HepG2 (cell line): Measurements from ENCODE around the gene CES3. TPM values are rescaled to one million over a fixed set of nuclear protein-coding genes. Genes with fewer than 3 reads are reported as not detected.

Source experiments
- ATAC-seq: fragments of 200-7000 bp; cut with Tn5 transposase; 3 replicates; pipeline ENCODE4 v1.9.1; 2020; ENCODE audit warnings: mild to moderate bottlenecking, moderate library complexity
- BruUV-seq: library from RNA; stranded (reverse); fragments of 400-500 nt; replicated peaks from 2 replicates; lab custom pipeline; 2021; lab: Mats Ljungman, UMichigan
- CTCF ChIA-PET: fragments of 300-600 bp; formaldehyde crosslinking; extraction: SDS; loops from one replicate; lab custom pipeline; 2021; ENCODE audit warnings: low total read pairs, inconsistent platforms, low intra/inter-chr PET ratio; lab: Yijun Ruan, JAX
- POLR2A ChIA-PET: fragments of 350-600 bp; sonication (Branson Sonifier 250); formaldehyde crosslinking; loops from one replicate; lab custom pipeline; 2020; ENCODE audit warnings: antibody characterized with exemption, inconsistent platforms; lab: Yijun Ruan, JAX
- DNase-seq: peaks from one replicate; pipeline ENCODE4 v3.0.0-alpha.2; 2015; ENCODE audit warnings: low spot score
- FAIRE-seq: peaks from 3 replicates; lab custom pipeline; 2011; peaks lifted over from hg19 to GRCh38; lab: Jason Lieb, UNC
- H2AFZ ChIP-seq: one replicate; pipeline ENCODE4 v1.6.1; 2011; ENCODE audit warnings: low read length, inconsistent platforms
- H3K27ac ChIP-seq: fragments of 300-600 bp; 3 replicates; pipeline ENCODE4 v1.8.0; 2011; ENCODE audit warnings: mixed run types, mild to moderate bottlenecking, mixed read lengths, low read length, inconsistent platforms; ENCODE audit not compliant: insufficient read depth; ENCODE audit errors: extremely low read length
- H3K27me3 ChIP-seq, 2 experiments: fragments of 200-600 bp in 1 of 2; 2 replicates in 1 of 2; 3 replicates in 1 of 2; pipeline versions ENCODE4 v1.6.0 to v1.8.0; 2011; ENCODE audit warnings: low read length in 2 of 2, mild to moderate bottlenecking in 2 of 2, moderate library complexity in 2 of 2, inconsistent platforms in 1 of 2; ENCODE audit not compliant: insufficient read depth in 2 of 2, control insufficient read depth in 1 of 2
- H3K36me3 ChIP-seq, 2 experiments: fragments of 200-600 bp in 1 of 2; replicated peaks in 1 of 2; 2 replicates in 1 of 2; 3 replicates in 1 of 2; pipeline versions ENCODE4 v1.5.1 to v1.8.0; 2011; ENCODE audit warnings: low read length in 2 of 2, inconsistent platforms in 1 of 2; ENCODE audit not compliant: insufficient read depth in 2 of 2, control insufficient read depth in 1 of 2
- H3K4me1 ChIP-seq: 2 replicates; pipeline ENCODE4 v1.5.1; 2012; ENCODE audit warnings: low read length, inconsistent platforms; ENCODE audit not compliant: insufficient read depth
- H3K4me2 ChIP-seq: 2 replicates; pipeline ENCODE4 v1.6.0; 2011; ENCODE audit warnings: low read depth, low read length, inconsistent platforms
- H3K4me3 ChIP-seq, 3 experiments: fragments of 200-600 bp in 1 of 3; sonication (generic), shearing (Covaris generic) in 1 of 3; replicated peaks in 1 of 3; 2 replicates each; pipeline ENCODE4 v1.5.1; 2011 to 2016; ENCODE audit warnings: low read length in 3 of 3, inconsistent platforms in 2 of 3, low read depth in 2 of 3, mild to moderate bottlenecking in 2 of 3, control low read depth in 1 of 3, mixed read lengths in 1 of 3; ENCODE audit not compliant: insufficient read depth in 1 of 3
- H3K79me2 ChIP-seq: one replicate; pipeline ENCODE4 v1.6.1; 2011; ENCODE audit warnings: low read length, inconsistent platforms; ENCODE audit not compliant: insufficient read depth
- H3K9ac ChIP-seq: 2 replicates; pipeline ENCODE4 v1.6.0; 2011; ENCODE audit warnings: mild to moderate bottlenecking, low read depth, low read length, inconsistent platforms; ENCODE audit not compliant: insufficient read depth
- H3K9me3 ChIP-seq: 2 replicates; pipeline ENCODE4 v1.5.1; 2012; ENCODE audit warnings: mild to moderate bottlenecking, low read length
- H4K20me1 ChIP-seq: 2 replicates; pipeline ENCODE4 v1.6.0; 2011; ENCODE audit warnings: inconsistent platforms, mild to moderate bottlenecking, low read length, moderate library complexity; ENCODE audit not compliant: insufficient read depth
- ATF3 ChIP-seq: sonication (generic); formaldehyde crosslinking; IDR thresholded peaks from 2 replicates; pipeline ENCODE4 v1.4.0; 2020; ENCODE audit warnings: missing genetic modification reagents
- EZH2 ChIP-seq: conservative IDR thresholded peaks from 2 replicates; pipeline ENCODE4 v1.6.1; 2012; ENCODE audit warnings: mild to moderate bottlenecking, low read depth, low read length, moderate library complexity
- GABPA ChIP-seq, 2 experiments: IDR thresholded peaks; 2 replicates each; pipeline ENCODE4 v1.6.1; 2011 to 2016; ENCODE audit warnings: low read depth in 2 of 2, low read length in 1 of 2, missing biosample characterization in 1 of 2, missing genetic modification characterization in 1 of 2
- HIC2 ChIP-seq: sonication (generic); formaldehyde crosslinking; IDR thresholded peaks from 2 replicates; pipeline ENCODE4 v1.9.0; 2022; ENCODE audit warnings: low read depth, missing genetic modification reagents
- HNRNPL ChIP-seq: fragments of 200-400 bp; formaldehyde crosslinking; IDR thresholded peaks from 2 replicates; pipeline ENCODE4 v1.6.1; 2017; ENCODE audit warnings: mild to moderate bottlenecking, low read depth, low read length
- HOXA3 ChIP-seq: sonication (generic); formaldehyde crosslinking; IDR thresholded peaks from 2 replicates; pipeline ENCODE4 v1.5.0; 2020; ENCODE audit warnings: missing genetic modification reagents
- MAF1 ChIP-seq: sonication (generic); formaldehyde crosslinking; IDR thresholded peaks from 2 replicates; pipeline ENCODE4 v1.5.0; 2020; ENCODE audit warnings: missing genetic modification reagents, borderline replicate concordance
- PPARG ChIP-seq: conservative IDR thresholded peaks from 2 replicates; pipeline ENCODE4 v1.6.1; 2016; ENCODE audit warnings: missing biosample characterization, missing genetic modification reagents
- RXRB ChIP-seq: IDR thresholded peaks from 2 replicates; pipeline ENCODE4 v1.6.1; 2016; ENCODE audit warnings: borderline replicate concordance, missing genetic modification reagents, missing compliant biosample characterization
- TERF1 ChIP-seq: sonication (generic); formaldehyde crosslinking; IDR thresholded peaks from 2 replicates; pipeline ENCODE4 v1.8.0; 2022; ENCODE audit warnings: mild to moderate bottlenecking, missing genetic modification reagents, moderate library complexity
- ZFX ChIP-seq: sonication (generic); formaldehyde crosslinking; IDR thresholded peaks from 2 replicates; pipeline ENCODE4 v1.4.0; 2020; ENCODE audit warnings: mild to moderate bottlenecking, low read depth, missing genetic modification reagents, moderate library complexity
- ZNF280B ChIP-seq: sonication (generic); formaldehyde crosslinking; IDR thresholded peaks from 2 replicates; pipeline ENCODE4 v1.5.0; 2020; ENCODE audit warnings: missing genetic modification reagents, mild to moderate bottlenecking, borderline replicate concordance
- ZNF543 ChIP-seq: sonication (generic); formaldehyde crosslinking; IDR thresholded peaks from 2 replicates; pipeline ENCODE4 v1.4.0; 2020; ENCODE audit warnings: mild to moderate bottlenecking, missing genetic modification reagents
- ZNF564 ChIP-seq: sonication (generic); formaldehyde crosslinking; IDR thresholded peaks from 2 replicates; pipeline ENCODE4 v1.8.1; 2023; ENCODE audit warnings: mild to moderate bottlenecking, missing genetic modification reagents
- ZNF781 ChIP-seq: sonication (generic); formaldehyde crosslinking; IDR thresholded peaks from 2 replicates; pipeline ENCODE4 v1.5.1; 2020; ENCODE audit warnings: borderline replicate concordance, mild to moderate bottlenecking, missing genetic modification reagents; ENCODE audit errors: not compliant biosample characterization
- ZSCAN20 ChIP-seq: sonication (generic); formaldehyde crosslinking; IDR thresholded peaks from 2 replicates; pipeline ENCODE4 v1.4.0; 2020; ENCODE audit warnings: missing genetic modification reagents, mild to moderate bottlenecking, borderline replicate concordance
- WGBS: methylation state at CpG from one replicate; pipeline ENCODE4 v1.1.6; 2017; ENCODE audit warnings: low lambda C conversion rate; 5-methylcytosine and 5-hydroxymethylcytosine counted together
- in situ Hi-C: cut with HindIII; loops from 2 replicates; pipeline ENCODE4 v1.10.0; 2017; ENCODE audit warnings: low pct_unique_long_range_greater_than_20kb; ENCODE audit not compliant: extremely low pct_ligation_motif_present
- intact Hi-C: fragments of 100-400 bp; cut with micrococcal nuclease; formaldehyde crosslinking; loops from one replicate; pipeline ENCODE4 v1.10.0; 2022; ENCODE audit not compliant: unreplicated experiment
- polyA plus RNA-seq, 8 experiments: library from polyadenylated mRNA; depleted of rRNA in 3 of 8; stranded (reverse) in 7 of 8; unstranded in 1 of 8; fragments of >200 nt; fragmentation: Illumina TruSeq in 4 of 8; extraction: Trizol in 4 of 8; gene quantifications; 2 replicates each; pipeline versions ENCODE4 v1.2.1 to v1.2.3, GENCODE V29; 2011 to 2016; ENCODE audit warnings: low read depth in 4 of 8, missing spikeins in 1 of 8, mixed read lengths in 1 of 8; ENCODE audit not compliant: insufficient read depth in 1 of 8
- total RNA-seq, 5 experiments: library from RNA; depleted of rRNA; stranded (reverse); fragments of >200 nt; fragmentation: Illumina TruSeq; extraction: Trizol; gene quantifications; 2 replicates each; pipeline ENCODE4 v1.2.3, GENCODE V29; 2016; ENCODE audit warnings: low read depth in 1 of 5

CES3 gene
- total and polyA plus RNA-seq, 2 of the 13 experiments (the other 11 are each of a cell fraction or from before 2014, with no cell fraction given) = 6.6 to 17.4 TPM

- TF ChIP-seq ZNF280B = no peak; the same call in 1 of the 2 replicates
- no peak for TF ChIP-seq ATF3 (CRISPR knock-in tag)
These were observed 25.6 kb upstream of the CES3 start, which contains the start of gene CES2 (continued) for GRCh38 chr16:66935314-66936011.

- Histone ChIP-seq H3K9ac (peak overlapping the region; percentile 90), H3K4me2 (peak overlapping the region; percentile 89), H3K9me3 (no peaks in the 10 kb centered on the region), H2AFZ (no peak overlapping the region), H3K36me3 (peaks cover 24 to 40% of the 10 kb centered on the region in 2 experiments), H3K4me3 (peak overlapping the region; percentile 81 to 89 (median 88)), H3K27me3 (no peaks in the 10 kb centered on the region; a peak in 1 of 5 replicates), H3K79me2 (peaks cover 33% of the 10 kb centered on the region), H4K20me1 (no peaks in the 10 kb centered on the region; the same call in 1 of the 2 replicates), H3K4me1 (peaks cover 53% of the 10 kb centered on the region), H3K27ac (peak overlapping the region; percentile 81)
- intact Hi-C loops = no loop called here
- no peak for DNase-seq
- WGBS = 69% methylated on average over 5 of the region's 6 CpGs
- ATAC-seq = no peak
- no peak for FAIRE-seq
- CTCF ChIA-PET = no interaction called here
- POLR2A ChIA-PET = interaction anchor here (0.9 to 1.7 kb wide), 4 partner anchors 31 to 384 kb away, joined by 3 to 9 read pairs (median 4); partner anchors contain the start of genes CKLF and PDP2
- in situ Hi-C loops = loop anchor here (5.0 kb wide), 1 partner anchor 34 kb away; no protein-coding TSS in a partner anchor
- BruUV-seq = no TSS peak
- no peak; the same call in 1 of the 2 replicates for TF ChIP-seq ZNF564
- 0 out of 2 replicates have a peak, but pooled peaks have one; percentile 20 for TF ChIP-seq HOXA3 (CRISPR knock-in tag)
- TF ChIP-seq TERF1 (CRISPR knock-in tag) = 0 out of 2 replicates have a peak, but pooled peaks have one; percentile 17
- no peak for TF ChIP-seq EZH2
- no peak for TF ChIP-seq ZNF781 (CRISPR knock-in tag)
- 0 out of 2 replicates have a peak, but pooled peaks have one; percentile 59 for TF ChIP-seq MAF1 (CRISPR knock-in tag)
- TF ChIP-seq ZSCAN20 (CRISPR knock-in tag) = no peak
- peak; percentile 1; the same call in 1 of the 2 replicates for TF ChIP-seq ZFX (CRISPR knock-in tag)
- 0 out of 2 replicates have a peak, but pooled peaks have one; percentile 38 for TF ChIP-seq ZNF543 (CRISPR knock-in tag)
- TF ChIP-seq PPARG = peak; percentile 43; the same call in 1 of the 2 replicates
- no peak for TF ChIP-seq GABPA (IDR thresholded peaks at IDR 0.05; ENCODE audit: low read depth, low read length)
- TF ChIP-seq GABPA (CRISPR knock-in tag; IDR thresholded peaks at IDR 0.05; ENCODE audit: low read depth) = 0 out of 2 replicates have a peak, but pooled peaks have one; percentile 6
- TF ChIP-seq HIC2 (CRISPR knock-in tag) = peak; percentile 72; the same call in 1 of the 2 replicates
- TF ChIP-seq HNRNPL = 0 out of 2 replicates have a peak, but pooled peaks have one; percentile 33
- TF ChIP-seq RXRB (CRISPR knock-in tag) = peak; percentile 25; the same call in 1 of the 2 replicates
These were observed 24.6 kb upstream of the CES3 start for GRCh38 chr16:66936462-66936861.
